HG02870 (cell line): ENCODE measurements around the gene FBN2.
"Not testable (repeated sequence)": the region's sequence is repeated elsewhere in the genome, so short reads cannot be mapped to it uniquely, and the experiment has no call there.

ENCODE experiments used
- ATAC-seq: cut with Tn5 transposase; IDR thresholded peaks from one replicate; pipeline ENCODE4 v1.9.1; 2021; ENCODE audit warnings: mild to moderate bottlenecking, moderate library complexity; ENCODE audit not compliant: unreplicated experiment

Gene FBN2

GRCh38 chr5:128480158-128480557, 57.9 kb downstream of the FBN2 start:
- no peak for ATAC-seq

GRCh38 chr5:128478386-128479368, 59.4 kb downstream of the FBN2 start:
- no peak for ATAC-seq

GRCh38 chr5:128477944-128478343, 60.1 kb downstream of the FBN2 start:
- ATAC-seq, result no peak

- ATAC-seq, result no peak
Measured at GRCh38 chr5:128475693-128476092, 62.4 kb downstream of the FBN2 start.

- no peak for ATAC-seq
Measured at GRCh38 chr5:128472919-128473318, 65.1 kb downstream of the FBN2 start.

GRCh38 chr5:128472036-128472435, 66.0 kb downstream of the FBN2 start:
- no peak for ATAC-seq

GRCh38 chr5:128470663-128471062, 67.4 kb downstream of the FBN2 start:
- no peak for ATAC-seq

- no peak for ATAC-seq
Measured at GRCh38 chr5:128469912-128470311, 68.1 kb downstream of the FBN2 start.

- ATAC-seq, result no peak
Measured at GRCh38 chr5:128466980-128467379, 71.1 kb downstream of the FBN2 start.

- ATAC-seq, result no peak
Measured at GRCh38 chr5:128466554-128466953, 71.5 kb downstream of the FBN2 start.

GRCh38 chr5:128464596-128464995, 73.4 kb downstream of the FBN2 start:
- no peak for ATAC-seq

- no peak for ATAC-seq
Measured at GRCh38 chr5:128462330-128462729, 75.7 kb downstream of the FBN2 start.

- not testable (repeated sequence) for ATAC-seq
Measured at GRCh38 chr5:128457147-128457915, 80.7 kb downstream of the FBN2 start.

- no peak for ATAC-seq
Measured at GRCh38 chr5:128455841-128456361, 82.1 kb downstream of the FBN2 start.

GRCh38 chr5:128453121-128453520, 84.9 kb downstream of the FBN2 start:
- no peak for ATAC-seq

GRCh38 chr5:128447224-128447623, 90.8 kb downstream of the FBN2 start:
- not testable (repeated sequence) for ATAC-seq

GRCh38 chr5:128441941-128442350, 96.1 kb downstream of the FBN2 start:
- no peak for ATAC-seq

- ATAC-seq, result no peak
Measured at GRCh38 chr5:128441165-128441564, 96.9 kb downstream of the FBN2 start.

- no peak for ATAC-seq
Measured at GRCh38 chr5:128436749-128437188, 101.3 kb downstream of the FBN2 start.

- no peak for ATAC-seq
Measured at GRCh38 chr5:128435861-128436260, 102.2 kb downstream of the FBN2 start.

- ATAC-seq, result no peak
Measured at GRCh38 chr5:128434993-128435392, 103.1 kb downstream of the FBN2 start.
